ENCODE measurements around the gene NDUFV1. TPM values are rescaled to one million over a fixed set of nuclear protein-coding genes. Genes with fewer than 3 reads are reported as not detected.

NDUFV1 gene
- polyA plus RNA-seq, 1 experiment, result 79.5 TPM

DNA sequence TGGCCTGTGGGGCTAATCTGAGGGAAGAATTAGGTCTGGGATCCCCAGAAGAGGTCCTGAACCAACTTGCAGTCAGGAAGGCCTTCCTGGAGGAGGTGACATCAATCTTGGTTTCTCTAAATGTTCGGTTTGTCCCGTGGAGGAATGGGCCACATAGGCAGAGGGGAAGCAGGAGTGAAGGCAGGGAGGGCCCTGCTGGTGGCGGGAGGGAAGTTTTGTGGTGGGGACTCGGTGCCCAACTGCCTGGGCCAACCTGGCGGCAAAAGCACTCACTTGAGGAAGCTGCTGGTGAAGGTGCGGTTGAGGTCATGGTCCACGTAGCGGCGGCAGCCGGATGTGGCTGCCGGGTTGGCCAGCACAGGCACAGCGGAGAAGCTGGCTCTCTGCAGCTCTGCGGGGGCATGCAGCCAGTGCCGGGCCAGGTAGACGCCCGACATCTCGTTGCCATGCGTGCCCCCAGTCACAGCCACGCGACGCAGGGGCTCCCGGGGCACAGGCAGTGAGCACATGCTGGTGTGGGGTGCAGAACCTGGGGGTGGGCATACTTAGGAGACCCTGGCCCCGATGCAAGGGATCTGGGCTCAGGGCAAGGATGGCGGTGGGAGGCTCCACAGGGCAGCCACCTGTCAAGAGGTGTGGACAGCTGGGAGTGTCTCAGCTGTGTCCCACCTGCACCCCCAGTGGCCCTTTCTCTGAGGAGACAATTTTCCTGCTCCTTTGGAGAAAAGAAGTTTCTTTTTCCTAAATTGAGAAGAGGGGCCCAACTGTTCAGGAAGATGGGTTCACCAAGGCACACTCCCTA lies 40.0 kb downstream of the NDUFV1 start:
- DNase-seq (ENCODE audit: low read depth, low spot score), result no peak
- TF ChIP-seq, protein P1, sequence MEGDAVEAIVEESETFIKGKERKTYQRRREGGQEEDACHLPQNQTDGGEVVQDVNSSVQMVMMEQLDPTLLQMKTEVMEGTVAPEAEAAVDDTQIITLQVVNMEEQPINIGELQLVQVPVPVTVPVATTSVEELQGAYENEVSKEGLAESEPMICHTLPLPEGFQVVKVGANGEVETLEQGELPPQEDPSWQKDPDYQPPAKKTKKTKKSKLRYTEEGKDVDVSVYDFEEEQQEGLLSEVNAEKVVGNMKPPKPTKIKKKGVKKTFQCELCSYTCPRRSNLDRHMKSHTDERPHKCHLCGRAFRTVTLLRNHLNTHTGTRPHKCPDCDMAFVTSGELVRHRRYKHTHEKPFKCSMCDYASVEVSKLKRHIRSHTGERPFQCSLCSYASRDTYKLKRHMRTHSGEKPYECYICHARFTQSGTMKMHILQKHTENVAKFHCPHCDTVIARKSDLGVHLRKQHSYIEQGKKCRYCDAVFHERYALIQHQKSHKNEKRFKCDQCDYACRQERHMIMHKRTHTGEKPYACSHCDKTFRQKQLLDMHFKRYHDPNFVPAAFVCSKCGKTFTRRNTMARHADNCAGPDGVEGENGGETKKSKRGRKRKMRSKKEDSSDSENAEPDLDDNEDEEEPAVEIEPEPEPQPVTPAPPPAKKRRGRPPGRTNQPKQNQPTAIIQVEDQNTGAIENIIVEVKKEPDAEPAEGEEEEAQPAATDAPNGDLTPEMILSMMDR (IDR thresholded peaks at IDR 0.05; ENCODE audit: low read depth, low read length), result no peak
- no peak overlapping the region for H3K4me3 ChIP-seq (ENCODE audit: low read depth, low read length)
- ChIA-PET CTCF (interaction anchor here (1.2 kb wide), 1 partner anchor 17 kb away, joined by 4 read pairs; the partner anchor contains the start of gene NUDT8), POLR2A (no interaction called here)
- peaks cover 10% of the 10 kb centered on the region for H3K27me3 ChIP-seq (ENCODE audit: control insufficient read depth, insufficient read depth, low read length)
- no peak overlapping the region for H3K27ac ChIP-seq (ENCODE audit: low read depth, low read length)
- H3K9me3 ChIP-seq (ENCODE audit: control insufficient read depth, insufficient read depth, low read length), result peaks cover 13% of the 10 kb centered on the region

DNA sequence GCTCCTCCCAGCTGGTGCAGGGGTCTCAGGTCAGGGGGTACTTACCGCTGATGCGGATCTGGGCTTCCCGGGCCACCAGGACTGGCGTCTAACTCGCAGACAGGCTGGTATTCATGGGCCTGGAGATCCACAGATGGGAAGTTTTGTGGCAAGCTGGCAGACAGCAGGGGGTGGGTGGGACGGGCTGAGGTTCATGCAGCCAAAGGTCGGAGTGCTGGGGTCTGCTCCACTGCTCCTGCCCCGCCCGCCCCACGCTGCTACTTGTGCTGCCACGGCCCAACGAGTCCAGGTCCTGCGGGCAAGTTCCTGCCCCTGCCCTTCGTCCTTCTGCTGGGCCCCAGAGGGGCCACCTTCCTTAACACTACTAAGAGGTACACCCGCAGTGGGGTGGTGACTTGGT lies 40.7 kb downstream of the NDUFV1 start:
- peaks cover 10% of the 10 kb centered on the region for H3K27me3 ChIP-seq (ENCODE audit: control insufficient read depth, insufficient read depth, low read length)
- ChIA-PET POLR2A (no interaction called here), CTCF (interaction anchor here (1.4 to 1.5 kb wide), 2 partner anchors 17 to 33 kb away, joined by 3 to 4 read pairs; no protein-coding TSS in a partner anchor)
- TF ChIP-seq, protein P1 (IDR thresholded peaks at IDR 0.05; ENCODE audit: low read depth, low read length), result no peak
- H3K27ac ChIP-seq (ENCODE audit: low read depth, low read length), result no peak overlapping the region
- H3K4me3 ChIP-seq (ENCODE audit: low read depth, low read length), result no peak overlapping the region
- no peak for DNase-seq (ENCODE audit: low read depth, low spot score)
- peaks cover 13% of the 10 kb centered on the region for H3K9me3 ChIP-seq (ENCODE audit: control insufficient read depth, insufficient read depth, low read length)

DNA sequence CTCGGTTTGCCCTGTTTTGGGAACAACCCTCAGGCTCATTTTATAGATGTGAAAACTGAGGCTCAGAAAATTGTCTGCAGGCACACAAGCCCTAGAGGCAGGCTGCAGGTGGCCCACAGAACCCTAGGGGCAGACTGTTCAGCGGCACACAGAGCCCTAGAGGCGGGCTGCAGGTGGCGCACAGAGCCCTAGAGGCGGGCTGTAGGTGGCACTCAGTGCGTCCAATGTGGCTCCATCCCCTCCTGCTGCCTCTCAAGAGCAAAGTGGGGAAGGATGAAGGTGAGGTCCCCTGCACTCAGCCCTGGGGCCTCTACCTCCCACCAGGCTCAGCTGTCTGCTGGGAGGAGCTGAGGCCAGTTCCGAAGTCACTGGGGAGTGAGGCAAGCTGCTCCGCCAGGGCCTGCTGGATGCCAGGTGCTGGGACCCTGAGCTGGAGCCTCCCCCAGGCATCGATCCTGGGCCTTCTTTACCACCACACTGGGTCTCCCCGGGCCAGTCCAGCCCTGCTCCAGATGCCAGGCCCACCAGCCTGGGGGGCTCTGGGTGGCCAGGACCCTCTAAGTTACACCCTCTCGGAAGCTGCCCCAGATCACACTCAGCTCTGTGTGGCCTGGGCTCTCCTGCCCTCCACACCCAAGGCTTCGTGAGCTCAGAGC lies 41.5 kb downstream of the NDUFV1 start:
- TF ChIP-seq, protein P1 (IDR thresholded peaks at IDR 0.05; ENCODE audit: low read depth, low read length), result peak; percentile 26; the same call in 1 of the 2 replicates
- Histone ChIP-seq H3K4me3 (ENCODE audit: low read depth, low read length) (no peak overlapping the region), H3K27ac (ENCODE audit: low read depth, low read length) (no peak overlapping the region), H3K27me3 (ENCODE audit: control insufficient read depth, insufficient read depth, low read length) (peaks cover 14% of the 10 kb centered on the region), H3K9me3 (ENCODE audit: control insufficient read depth, insufficient read depth, low read length) (peaks cover 13% of the 10 kb centered on the region)
- POLR2A ChIA-PET, result no interaction called here
- no peak for DNase-seq (ENCODE audit: low read depth, low spot score)
- CTCF ChIA-PET, result interaction anchor here (1.4 to 1.5 kb wide), 2 partner anchors 17 to 34 kb away, joined by 3 to 4 read pairs; no protein-coding TSS in a partner anchor

DNA sequence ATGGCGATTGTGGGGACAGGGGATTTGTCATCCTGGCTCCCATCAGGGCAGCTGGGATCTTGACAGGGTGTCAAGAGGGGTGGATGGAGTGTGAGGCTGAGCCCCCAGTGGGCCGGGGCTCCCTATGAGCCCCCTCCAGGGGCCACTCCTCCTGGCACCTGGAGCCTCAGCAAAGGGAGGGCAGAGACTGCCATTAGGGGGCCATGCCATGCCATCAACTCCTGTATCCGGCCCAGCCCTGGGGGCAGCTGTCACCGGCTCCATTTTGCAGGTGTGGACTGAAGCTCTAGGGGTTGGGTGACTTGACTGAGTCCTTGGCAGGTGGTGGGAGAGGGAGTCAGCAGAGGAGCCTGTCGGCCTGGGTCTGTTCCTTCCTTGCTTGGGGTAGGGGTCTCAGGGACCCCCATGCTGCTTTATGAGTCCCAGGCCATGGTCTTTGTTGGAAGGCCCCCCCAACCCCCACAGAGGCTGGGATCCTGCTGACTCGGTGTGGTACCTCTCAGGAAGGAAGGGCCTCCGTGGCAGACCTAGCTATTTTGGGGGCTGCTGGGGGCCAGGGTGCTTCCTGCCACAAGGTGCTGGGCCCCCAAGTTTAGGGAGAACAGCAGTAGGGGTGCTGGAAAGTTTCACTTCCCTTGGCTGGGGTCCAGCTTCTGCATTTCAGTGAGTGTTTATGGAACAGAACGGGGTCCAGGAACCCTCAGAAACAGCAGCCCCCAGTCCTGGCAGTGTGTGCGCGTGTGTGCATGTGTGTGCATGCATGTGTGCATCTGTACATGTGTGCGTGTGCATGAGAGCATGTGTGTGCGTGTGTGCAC lies 42.3 kb downstream of the NDUFV1 start:
- TF ChIP-seq, protein P1 (IDR thresholded peaks at IDR 0.05; ENCODE audit: low read depth, low read length), result no peak
- CTCF ChIA-PET, result interaction anchor here (1.4 to 1.5 kb wide), 2 partner anchors 18 to 35 kb away, joined by 3 to 4 read pairs; no protein-coding TSS in a partner anchor
- Histone ChIP-seq H3K9me3 (ENCODE audit: control insufficient read depth, insufficient read depth, low read length) (peaks cover 8% of the 10 kb centered on the region), H3K4me3 (ENCODE audit: low read depth, low read length) (no peak overlapping the region), H3K27ac (ENCODE audit: low read depth, low read length) (no peak overlapping the region), H3K27me3 (ENCODE audit: control insufficient read depth, insufficient read depth, low read length) (peaks cover 14% of the 10 kb centered on the region)
- POLR2A ChIA-PET, result no interaction called here
- no peak for DNase-seq (ENCODE audit: low read depth, low spot score)
